ENCODE measurements around the gene MSH5. TPM values are rescaled to one million over a fixed set of nuclear protein-coding genes. Genes with fewer than 3 reads are reported as not detected.

Gene MSH5
- total and polyA plus RNA-seq, 9 of the 15 experiments (the other 6 are each of a cell fraction or from before 2014, with no cell fraction given), result 12.5 to 104 (median 46.6) TPM

GRCh38 chr6:31776989-31777666 is 37.3 kb downstream of the MSH5 start, which contains the start of gene VWA7 (continued):
- peak in 1 of 3 experiments; percentile 66; a peak in 1 of 6 replicates for TF ChIP-seq ZBTB11 (CRISPR knock-in tag; IDR thresholded peaks at IDR 0.05)
- TF ChIP-seq RBM14 (IDR thresholded peaks at IDR 0.05; ENCODE audit: borderline replicate concordance, insufficient read depth, low read depth, low read length), result 0 out of 2 replicates have a peak, but pooled peaks have one; percentile 26
- peak; percentile 82; the same call in 1 of the 2 replicates for TF ChIP-seq CHCHD3 (CRISPR knock-in tag; IDR thresholded peaks at IDR 0.05)
- peak; percentile 97 for TF ChIP-seq FOSL1 (tag; conservative IDR thresholded peaks at IDR 0.05)
- TF ChIP-seq SRSF9 (IDR thresholded peaks at IDR 0.05; ENCODE audit: borderline replicate concordance, low read depth, low read length), result no peak
- TF ChIP-seq ZNF143 (CRISPR knock-in tag; IDR thresholded peaks at IDR 0.05), result peak; percentile 55; the same call in 1 of the 2 replicates
- TF ChIP-seq ZNF277 (CRISPR knock-in tag; IDR thresholded peaks at IDR 0.05; ENCODE audit: borderline replicate concordance), result no peak
- peak; percentile 46 to 80 for TF ChIP-seq RAD21 (CRISPR knock-in tag; conservative IDR thresholded peaks at IDR 0.05 in 1 of 2, IDR thresholded peaks at IDR 0.05 in 1 of 2)
- no peak for TF ChIP-seq ID3 (CRISPR knock-in tag; IDR thresholded peaks at IDR 0.05)
- peak; percentile 96 for TF ChIP-seq ID3 (tag; IDR thresholded peaks at IDR 0.05)
- TF ChIP-seq HES1 (IDR thresholded peaks at IDR 0.05; ENCODE audit: low read depth), result peak; percentile 93
- TF ChIP-seq ZNF347 (CRISPR knock-in tag; IDR thresholded peaks at IDR 0.05; ENCODE audit: low read depth), result no peak
- peak; percentile 90 for TF ChIP-seq ZNF263 (CRISPR knock-in tag; IDR thresholded peaks at IDR 0.05; ENCODE audit: borderline replicate concordance)
- TF ChIP-seq PKNOX1 (IDR thresholded peaks at IDR 0.05), result peak; percentile 76
- peak; percentile 93 for TF ChIP-seq NCOA1 (IDR thresholded peaks at IDR 0.05; ENCODE audit: low read depth)
- TF ChIP-seq THRB (CRISPR knock-in tag; conservative IDR thresholded peaks at IDR 0.05), result peak; percentile 63; the same call in 1 of the 2 replicates
- TF ChIP-seq SPI1 (IDR thresholded peaks at IDR 0.05; ENCODE audit: borderline replicate concordance, low read depth, low read length), result peak; percentile 51
